Nephron progenitor cell (in vitro differentiated cells): ENCODE data around the gene JOSD2.

ENCODE experiments used
- DNase-seq: peaks from one replicate; pipeline ENCODE4 v3.0.0; 2021
- H3K27ac Mint-ChIP-seq: 2 replicates; pipeline ENCODE4 v1.8.0; 2021; ENCODE audit warnings: mild to moderate bottlenecking, moderate library complexity, mixed read lengths
- H3K27me3 Mint-ChIP-seq: 2 replicates; pipeline ENCODE4 v1.8.0; 2021; ENCODE audit warnings: mild to moderate bottlenecking, low read depth, mixed read lengths; ENCODE audit not compliant: poor library complexity
- H3K36me3 Mint-ChIP-seq: 2 replicates; pipeline ENCODE4 v1.8.0; 2021; ENCODE audit warnings: low read depth, mixed read lengths
- H3K4me1 Mint-ChIP-seq: 2 replicates; pipeline ENCODE4 v1.8.0; 2021; ENCODE audit warnings: mixed read lengths
- H3K4me3 Mint-ChIP-seq: 2 replicates; pipeline ENCODE4 v1.8.0; 2021; ENCODE audit warnings: mild to moderate bottlenecking, moderate library complexity, mixed read lengths
- H3K9me3 Mint-ChIP-seq: 2 replicates; pipeline ENCODE4 v1.8.0; 2021; ENCODE audit warnings: mild to moderate bottlenecking, moderate library complexity, mixed read lengths
- CTCF ChIP-seq: fragments of 200-600 bp; sonication (generic); IDR thresholded peaks from 2 replicates; pipeline ENCODE4 v1.5.0; 2021; ENCODE audit warnings: antibody characterized with exemption

Gene JOSD2

GRCh38 chr19:50509366-50509765 is 1.6 kb downstream of the JOSD2 start:
- Mint-ChIP-seq H3K9me3 (no peaks in the 10 kb centered on the region), H3K36me3 (no peaks in the 10 kb centered on the region), H3K27me3 (peaks cover 6% of the 10 kb centered on the region), H3K4me1 (peaks cover 46% of the 10 kb centered on the region), H3K27ac (peak overlapping the region; percentile 42), H3K4me3 (no peak overlapping the region)
- DNase-seq: no peak
- no peak for TF ChIP-seq CTCF

- H3K27me3 Mint-ChIP-seq: peaks cover 6% of the 10 kb centered on the region
- H3K4me3 Mint-ChIP-seq: no peak overlapping the region
- peak overlapping the region; percentile 39 for H3K27ac Mint-ChIP-seq
These were observed 2.2 kb downstream of the JOSD2 start for GRCh38 chr19:50508843-50509190.

GRCh38 chr19:50507376-50507775 is 3.6 kb downstream of the JOSD2 start:
- Mint-ChIP-seq H3K4me1 (peaks cover 33% of the 10 kb centered on the region), H3K36me3 (no peaks in the 10 kb centered on the region), H3K27me3 (peaks cover 3% of the 10 kb centered on the region), H3K27ac (no peak overlapping the region), H3K9me3 (no peaks in the 10 kb centered on the region), H3K4me3 (no peak overlapping the region)
- DNase-seq: no peak
- TF ChIP-seq CTCF: no peak

More at GRCh38 chr19:50508843-50509190, 2.2 kb downstream of the JOSD2 start:
- TF ChIP-seq CTCF: no peak
- Mint-ChIP-seq H3K9me3 (no peaks in the 10 kb centered on the region), H3K36me3 (no peaks in the 10 kb centered on the region), H3K4me1 (peaks cover 41% of the 10 kb centered on the region)
- no peak for DNase-seq

GRCh38 chr19:50506700-50507099 is 4.3 kb downstream of the JOSD2 start:
- H3K4me1 Mint-ChIP-seq: peaks cover 33% of the 10 kb centered on the region
- H3K27ac Mint-ChIP-seq: no peak overlapping the region
- H3K27me3 Mint-ChIP-seq: peaks cover 3% of the 10 kb centered on the region
- H3K36me3 Mint-ChIP-seq: no peaks in the 10 kb centered on the region
- DNase-seq: no peak
- TF ChIP-seq CTCF: no peak
- no peak overlapping the region for H3K4me3 Mint-ChIP-seq
- no peaks in the 10 kb centered on the region for H3K9me3 Mint-ChIP-seq

GRCh38 chr19:50505856-50506611 is 5.0 kb downstream of the JOSD2 start:
- Mint-ChIP-seq H3K36me3 (no peaks in the 10 kb centered on the region), H3K27ac (no peak overlapping the region), H3K9me3 (no peaks in the 10 kb centered on the region), H3K4me1 (peaks cover 34% of the 10 kb centered on the region), H3K4me3 (no peak overlapping the region), H3K27me3 (peaks cover 8% of the 10 kb centered on the region)
- DNase-seq: no peak
- TF ChIP-seq CTCF: no peak
